Gastrocnemius medialis (tissue), 4 donors: ENCODE results near the gene SLC39A11.

Source experiments
- POLR2A ChIP-seq, 2 donors: fragments of 450-650 bp; IDR thresholded peaks; one replicate each; pipeline ENCODE4 v1.6.1; 2017; ENCODE audit warnings: antibody characterized with exemption in 2 of 2, mild to moderate bottlenecking in 2 of 2, moderate library complexity in 2 of 2
- TF ChIP-seq, protein P1 (sequence below), 5 experiments: fragments of 450-650 bp in 3 of 5; fragments of 200-600 bp in 2 of 5; sonication (generic) in 2 of 5; IDR thresholded peaks in 4 of 5; conservative IDR thresholded peaks in 1 of 5; 1 replicate in 4 of 5; 2 replicates in 1 of 5; pipeline ENCODE4 v1.5.1; 2016 to 2019; ENCODE audit warnings: antibody characterized with exemption in 5 of 5, mild to moderate bottlenecking in 3 of 5, moderate library complexity in 3 of 5

DNA sequence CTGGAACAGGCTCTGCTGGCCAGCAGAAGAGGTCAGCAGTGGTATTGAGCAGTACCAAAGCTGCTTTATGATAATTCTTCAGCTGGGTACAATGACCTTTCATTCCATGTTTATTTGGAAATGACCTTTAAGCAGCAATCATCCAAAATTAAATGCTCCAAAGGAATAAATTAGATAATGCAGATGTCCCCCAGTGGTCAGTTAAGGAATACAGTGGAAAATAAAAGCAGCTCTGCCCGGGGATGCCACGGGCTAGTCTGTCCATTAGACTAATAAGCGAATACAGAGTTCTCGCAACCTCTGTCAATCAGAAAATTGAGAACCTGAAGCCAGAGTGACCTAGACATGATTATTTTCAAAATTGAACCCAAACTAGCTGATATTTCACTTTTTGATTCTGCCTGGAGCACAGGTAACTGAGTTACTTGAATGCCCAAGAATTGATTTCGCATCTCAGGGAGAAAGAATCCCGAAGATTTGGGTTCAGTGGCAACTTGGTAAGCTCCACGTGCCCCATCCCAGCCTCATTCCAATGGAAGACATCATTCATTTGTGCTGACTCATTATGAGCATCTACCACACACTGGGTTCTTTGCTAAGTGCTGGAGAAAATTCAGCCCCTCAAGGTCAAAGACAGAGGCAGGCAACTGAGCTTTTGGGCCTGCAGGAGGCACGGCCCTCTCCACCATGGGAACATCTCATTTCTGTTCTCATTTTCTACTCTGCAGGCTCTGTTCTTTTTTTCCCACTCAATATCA, 34.4 kb upstream of the SLC39A11 start:
- TF ChIP-seq, protein P1, sequence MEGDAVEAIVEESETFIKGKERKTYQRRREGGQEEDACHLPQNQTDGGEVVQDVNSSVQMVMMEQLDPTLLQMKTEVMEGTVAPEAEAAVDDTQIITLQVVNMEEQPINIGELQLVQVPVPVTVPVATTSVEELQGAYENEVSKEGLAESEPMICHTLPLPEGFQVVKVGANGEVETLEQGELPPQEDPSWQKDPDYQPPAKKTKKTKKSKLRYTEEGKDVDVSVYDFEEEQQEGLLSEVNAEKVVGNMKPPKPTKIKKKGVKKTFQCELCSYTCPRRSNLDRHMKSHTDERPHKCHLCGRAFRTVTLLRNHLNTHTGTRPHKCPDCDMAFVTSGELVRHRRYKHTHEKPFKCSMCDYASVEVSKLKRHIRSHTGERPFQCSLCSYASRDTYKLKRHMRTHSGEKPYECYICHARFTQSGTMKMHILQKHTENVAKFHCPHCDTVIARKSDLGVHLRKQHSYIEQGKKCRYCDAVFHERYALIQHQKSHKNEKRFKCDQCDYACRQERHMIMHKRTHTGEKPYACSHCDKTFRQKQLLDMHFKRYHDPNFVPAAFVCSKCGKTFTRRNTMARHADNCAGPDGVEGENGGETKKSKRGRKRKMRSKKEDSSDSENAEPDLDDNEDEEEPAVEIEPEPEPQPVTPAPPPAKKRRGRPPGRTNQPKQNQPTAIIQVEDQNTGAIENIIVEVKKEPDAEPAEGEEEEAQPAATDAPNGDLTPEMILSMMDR (IDR thresholded peaks at IDR 0.05 in 4 of 5, conservative IDR thresholded peaks at IDR 0.05 in 1 of 5) = no peak
- TF ChIP-seq POLR2A (IDR thresholded peaks at IDR 0.05) = no peak
